ENCODE results near the gene NLRC5. TPM values are rescaled to one million over a fixed set of nuclear protein-coding genes. Genes with fewer than 3 reads are reported as not detected.
"Not testable (repeated sequence)": the region's sequence is repeated elsewhere in the genome, so short reads cannot be mapped to it uniquely, and the experiment has no call there.

NLRC5 gene
- polyA plus RNA-seq, 12 donors = 3.1 to 11.0 (median 4.8) TPM; not detected in 1

DNA sequence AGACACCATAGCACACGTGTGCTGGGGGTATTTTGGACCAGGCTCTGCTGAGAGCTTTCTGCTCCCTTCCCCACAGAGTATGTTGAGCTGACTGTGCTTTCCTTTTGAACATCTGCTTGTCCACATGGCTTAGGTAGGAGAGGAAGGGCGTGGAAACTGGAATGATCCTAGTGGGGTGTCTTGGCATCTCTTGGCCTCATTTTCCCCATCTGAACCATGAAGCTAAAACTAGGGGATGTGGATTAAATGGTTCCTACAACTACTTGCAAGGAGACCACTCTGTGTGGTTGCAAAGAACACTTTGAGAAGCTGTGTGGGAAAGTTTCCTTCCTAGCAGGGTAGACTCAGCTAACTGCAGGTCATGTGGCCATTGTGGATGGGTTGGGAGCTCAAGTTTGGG lies 6.7 kb upstream of the NLRC5 start:
- no peak for DNase-seq

DNA sequence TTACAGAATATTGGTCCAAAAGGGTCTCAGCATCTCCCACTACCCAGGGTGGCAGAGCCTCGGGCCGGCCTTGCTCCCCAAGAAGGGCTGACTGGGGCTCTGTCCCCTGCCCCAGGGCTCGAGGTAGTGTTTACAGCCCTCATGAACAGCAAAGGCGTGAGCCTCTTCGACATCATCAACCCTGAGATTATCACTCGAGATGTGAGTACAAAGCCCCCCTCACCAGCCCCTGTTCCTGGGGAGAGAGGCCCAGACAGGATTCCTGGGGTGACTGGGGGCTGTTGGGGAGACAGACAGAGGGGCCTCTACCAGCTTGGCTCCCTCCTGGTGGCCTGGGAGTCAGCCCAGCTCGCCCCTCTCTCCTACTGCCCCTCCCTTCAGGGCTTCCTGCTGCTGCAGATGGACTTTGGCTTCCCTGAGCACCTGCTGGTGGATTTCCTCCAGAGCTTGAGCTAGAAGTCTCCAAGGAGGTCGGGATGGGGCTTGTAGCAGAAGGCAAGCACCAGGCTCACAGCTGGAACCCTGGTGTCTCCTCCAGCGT lies 6.1 kb upstream of the NLRC5 start:
- no peak for DNase-seq

DNA sequence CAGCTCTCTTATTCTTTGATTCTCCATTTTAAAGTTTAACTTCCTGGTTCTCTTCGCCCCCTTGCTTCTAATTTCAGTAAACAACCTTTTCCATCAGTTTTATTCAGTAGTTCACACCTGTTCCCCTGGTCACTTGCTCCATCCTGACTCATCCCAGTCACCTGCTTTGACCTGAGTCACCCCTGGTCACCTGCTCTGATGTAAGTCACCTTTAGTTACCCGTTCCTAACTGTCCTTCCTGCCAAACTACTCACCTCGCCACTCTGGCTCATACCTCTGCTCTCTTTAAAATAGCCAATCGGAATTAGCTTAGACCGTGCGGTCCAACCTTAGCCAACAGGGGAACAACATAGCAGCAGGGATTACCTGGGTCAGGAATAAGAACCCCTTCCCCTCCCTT lies 4.7 kb upstream of the NLRC5 start:
- DNase-seq = no peak

DNA sequence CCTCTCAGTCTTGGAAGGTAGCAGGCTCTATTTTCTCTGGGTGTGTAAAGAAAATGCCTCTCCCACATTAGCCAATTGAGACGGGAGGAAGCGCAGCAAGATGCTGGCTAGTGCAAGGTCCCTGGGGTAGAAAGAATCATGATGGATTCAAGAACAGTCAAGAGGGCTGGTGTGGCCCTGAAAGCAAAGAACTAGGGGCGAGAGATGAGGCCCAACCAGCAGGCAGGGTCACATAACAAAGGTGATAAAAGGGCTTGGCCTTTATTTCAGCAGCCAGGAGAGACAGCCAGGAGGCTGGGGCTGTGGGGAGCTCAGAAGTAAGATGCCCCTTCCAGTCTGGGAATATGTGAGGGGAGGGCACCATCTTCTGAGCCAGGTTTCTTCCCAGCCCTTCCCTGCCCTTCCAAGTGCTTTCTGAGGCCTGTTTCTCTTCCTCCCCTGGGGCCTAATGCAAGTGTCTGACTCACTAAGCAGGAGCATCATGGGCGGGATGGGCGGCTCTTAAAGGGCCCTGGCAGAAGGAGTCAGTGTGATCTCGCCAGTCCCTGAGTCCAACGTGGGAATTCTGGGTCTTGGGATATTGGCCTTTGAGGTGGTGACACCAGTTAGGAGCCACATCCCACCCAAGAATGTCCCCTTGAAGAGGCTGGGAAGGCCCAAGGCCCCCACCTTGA lies 3.9 kb upstream of the NLRC5 start:
- no peak for DNase-seq

DNA sequence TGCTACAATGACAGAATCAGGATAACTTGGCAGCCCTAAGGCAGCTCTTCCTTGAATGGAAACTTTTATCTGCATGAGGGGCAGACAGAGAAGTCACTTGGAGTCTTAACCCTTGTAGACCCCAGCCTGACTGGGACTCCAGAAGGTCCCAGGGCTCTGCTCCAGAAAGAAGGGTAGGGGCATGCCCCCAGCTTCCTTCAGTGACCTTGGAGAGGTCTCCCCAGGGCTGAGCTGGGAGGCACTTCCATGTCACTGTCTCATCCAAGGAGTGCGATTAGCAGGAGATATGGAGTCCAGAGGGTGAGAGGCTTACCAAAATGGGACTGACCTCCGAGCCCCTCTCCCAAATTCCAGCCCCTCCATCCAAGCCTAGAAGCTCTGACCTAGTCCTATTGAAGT lies 3.4 kb upstream of the NLRC5 start:
- no peak for DNase-seq

DNA sequence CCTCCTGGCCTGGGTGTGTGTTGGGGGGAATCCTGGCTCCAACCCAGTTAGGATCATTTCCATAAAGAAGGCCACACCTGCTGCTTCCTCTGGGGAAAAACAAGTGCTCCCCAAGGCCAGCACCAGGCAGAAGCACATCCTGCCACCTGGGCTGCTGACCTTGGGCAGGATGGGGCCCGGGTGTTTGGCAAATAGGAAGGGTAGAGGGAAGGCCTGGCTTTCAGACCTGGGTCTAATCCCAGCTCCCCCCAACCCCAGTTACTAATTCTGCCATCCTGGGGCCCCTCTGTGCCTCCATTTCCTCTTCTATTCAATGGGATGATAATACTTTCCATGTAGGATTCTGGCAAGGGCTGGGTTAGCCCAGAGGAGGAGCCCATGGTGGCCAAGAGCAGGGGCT lies 3.0 kb upstream of the NLRC5 start:
- no peak for DNase-seq

DNA sequence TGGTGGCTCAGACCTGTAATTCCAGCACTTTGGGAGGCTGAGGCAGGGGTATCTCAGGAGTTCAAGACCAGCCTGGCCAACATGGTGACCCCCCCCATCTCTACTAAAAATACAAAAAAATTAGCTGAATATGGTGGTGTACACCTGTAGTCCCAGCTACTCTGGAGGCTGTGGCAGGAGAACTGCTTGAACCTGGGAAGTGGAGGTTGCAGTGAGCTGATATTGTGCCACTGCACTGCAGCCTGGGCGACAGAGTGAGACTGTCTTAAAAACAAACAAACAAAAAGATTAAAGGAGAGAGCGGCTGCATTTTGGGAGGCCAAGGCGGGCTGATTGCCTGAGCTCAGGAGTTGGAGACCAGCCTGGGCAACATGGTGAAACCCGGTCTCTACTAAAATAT lies 2.4 kb upstream of the NLRC5 start:
- not testable (repeated sequence) for DNase-seq

DNA sequence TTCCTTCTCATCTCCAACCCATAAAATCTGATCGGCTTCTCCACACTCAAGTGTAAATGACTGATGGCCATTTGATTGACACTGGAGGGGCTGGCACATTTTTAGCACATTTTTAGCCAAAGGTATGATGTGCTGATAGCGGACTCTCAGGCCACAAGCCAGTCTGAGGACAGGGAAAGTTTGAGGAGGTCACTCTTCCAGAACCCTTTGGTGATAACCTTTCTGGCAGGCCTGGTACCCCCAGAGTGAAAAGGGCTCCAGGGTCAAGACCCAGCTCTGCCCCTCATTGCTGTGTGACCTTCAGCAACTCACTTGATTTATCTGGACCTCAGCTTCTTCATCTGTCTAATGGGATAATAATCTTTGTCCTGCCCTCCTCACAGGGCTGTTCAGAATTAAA lies 1.7 kb upstream of the NLRC5 start:
- DNase-seq = no peak

DNA sequence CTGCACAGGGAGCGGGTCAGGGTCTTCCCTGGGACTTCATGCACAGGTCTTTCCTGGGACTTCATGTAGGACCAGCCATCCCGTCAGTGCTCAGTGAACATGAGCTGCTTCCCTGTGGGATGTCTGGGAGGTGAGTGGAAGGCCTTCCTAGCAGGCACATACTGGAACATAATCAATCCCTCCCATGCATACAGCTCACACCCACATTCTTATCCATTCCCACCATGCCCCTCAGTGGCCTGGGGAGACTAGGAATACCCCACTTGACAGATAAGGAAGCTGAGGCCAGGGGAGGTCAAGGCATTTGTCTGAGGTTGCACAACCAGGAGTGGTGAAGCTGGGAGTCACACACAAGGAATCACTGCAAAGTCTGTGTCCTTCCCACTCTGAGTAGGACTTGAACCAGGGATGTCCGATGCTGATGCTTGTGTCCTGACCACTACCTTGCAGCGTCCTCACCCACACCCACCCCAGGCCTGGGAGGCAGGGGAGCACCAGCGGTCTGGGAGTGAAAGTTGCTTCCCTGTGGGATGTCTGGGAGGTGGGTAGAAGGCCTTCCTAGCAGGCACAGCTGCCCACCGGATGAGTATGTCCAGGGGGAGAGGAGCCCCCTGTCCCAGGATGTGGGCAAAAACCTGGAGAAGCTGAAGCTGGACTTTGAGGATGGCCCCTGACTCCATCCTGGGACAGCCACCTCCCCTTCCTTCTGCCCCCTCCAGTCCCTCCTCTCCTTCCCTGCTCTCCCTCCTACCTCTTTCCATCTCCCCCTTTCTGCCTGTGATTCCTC lies 1.0 kb upstream of the NLRC5 start:
- DNase-seq = no peak

DNA sequence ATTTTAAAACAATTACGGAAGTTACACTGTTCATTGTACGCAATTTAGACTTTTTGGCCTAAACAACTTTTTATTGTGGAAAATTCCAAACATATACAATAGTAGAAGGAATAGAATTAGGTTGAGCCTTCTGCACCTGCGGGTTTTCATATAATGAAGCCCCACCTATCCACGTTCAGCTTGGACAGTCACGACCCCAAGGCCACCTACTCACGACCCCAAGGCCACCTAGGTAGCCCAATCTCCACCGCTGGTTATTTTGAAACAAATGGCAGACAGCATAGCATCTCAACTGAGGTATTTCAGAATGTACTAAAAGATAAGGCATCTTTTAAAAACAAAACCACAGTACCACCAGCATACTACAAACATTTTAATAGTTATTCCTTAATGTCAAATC lies 631 bp downstream of the NLRC5 start:
- no peak for DNase-seq

DNA sequence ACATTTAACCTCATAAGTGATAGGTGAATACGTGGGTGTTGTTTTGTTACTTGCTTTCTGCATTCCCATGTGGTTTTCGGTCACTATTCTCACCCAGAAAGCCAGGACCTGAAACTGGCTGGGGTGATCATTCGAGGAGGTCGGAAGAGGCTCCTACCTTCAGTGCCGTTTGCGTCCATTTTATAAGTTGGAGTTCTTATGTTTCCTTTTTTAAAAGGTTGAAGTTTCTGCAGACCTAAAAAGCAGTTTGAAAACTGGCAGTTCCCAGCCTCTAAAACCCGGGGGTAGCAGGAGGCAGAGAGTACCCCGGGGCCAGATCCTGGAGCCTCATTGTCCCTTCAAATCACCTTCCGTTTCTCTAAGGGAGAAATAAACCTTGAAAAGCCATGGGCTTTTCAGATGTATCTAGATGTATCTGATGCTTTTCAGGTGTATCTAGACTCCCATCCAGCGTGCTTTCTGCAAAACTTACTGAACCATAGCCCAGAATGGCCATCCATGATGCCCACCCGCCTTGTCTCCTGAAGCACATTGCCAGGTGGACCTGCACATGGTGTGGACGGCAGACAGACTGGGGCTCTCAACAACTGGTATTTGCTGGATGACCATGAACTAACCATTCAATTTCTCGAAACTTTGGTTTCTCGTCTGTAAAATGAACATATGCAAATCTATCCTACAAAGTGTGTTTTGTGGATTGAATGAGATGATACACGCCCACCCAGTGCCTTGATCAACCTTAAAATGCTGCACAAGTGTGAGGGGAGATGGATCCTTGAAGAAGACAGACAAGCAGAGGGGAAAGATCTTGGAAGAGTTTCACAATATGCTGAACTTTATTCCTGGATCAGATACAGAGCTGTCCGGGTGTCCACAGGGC lies 1.3 kb downstream of the NLRC5 start:
- no peak for DNase-seq

DNA sequence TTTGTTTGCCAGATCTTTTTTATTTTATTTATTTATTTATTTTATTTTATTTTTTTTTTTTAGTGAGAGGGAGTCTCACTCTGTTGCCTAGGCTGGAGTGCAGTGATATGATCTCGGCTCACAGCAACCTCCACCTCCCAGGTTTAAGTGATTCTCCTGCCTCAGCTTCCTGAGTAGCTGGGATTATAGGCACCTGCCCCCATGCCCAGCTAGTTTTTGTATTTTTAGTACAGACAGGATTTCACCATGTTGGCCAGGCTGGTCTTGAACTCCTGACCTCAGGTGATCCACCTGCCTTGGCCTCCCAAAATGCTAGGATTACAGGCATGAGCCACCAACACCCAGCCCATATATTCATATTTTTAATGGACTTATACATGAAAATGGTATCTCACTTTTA lies 3.1 kb downstream of the NLRC5 start:
- not testable (repeated sequence) for DNase-seq

DNA sequence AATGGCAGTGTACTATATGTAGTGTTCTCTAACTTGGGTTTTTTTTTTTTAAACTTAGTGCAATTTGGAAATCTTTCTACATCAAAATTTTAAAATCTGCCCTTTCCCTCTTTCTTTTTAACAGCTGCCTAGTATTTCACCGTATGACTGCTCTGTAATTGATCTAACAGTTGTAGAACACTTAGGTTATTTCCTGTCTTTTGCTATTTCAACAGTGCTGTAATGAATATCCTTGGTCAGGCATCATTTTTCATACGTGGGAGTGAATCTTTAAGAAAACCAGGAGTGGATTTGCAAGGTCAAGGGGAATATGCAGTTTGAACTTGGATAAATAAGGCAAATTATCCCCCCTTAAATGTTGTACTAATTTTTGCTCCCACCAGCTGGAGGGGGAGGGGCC lies 3.8 kb downstream of the NLRC5 start:
- no peak for DNase-seq

DNA sequence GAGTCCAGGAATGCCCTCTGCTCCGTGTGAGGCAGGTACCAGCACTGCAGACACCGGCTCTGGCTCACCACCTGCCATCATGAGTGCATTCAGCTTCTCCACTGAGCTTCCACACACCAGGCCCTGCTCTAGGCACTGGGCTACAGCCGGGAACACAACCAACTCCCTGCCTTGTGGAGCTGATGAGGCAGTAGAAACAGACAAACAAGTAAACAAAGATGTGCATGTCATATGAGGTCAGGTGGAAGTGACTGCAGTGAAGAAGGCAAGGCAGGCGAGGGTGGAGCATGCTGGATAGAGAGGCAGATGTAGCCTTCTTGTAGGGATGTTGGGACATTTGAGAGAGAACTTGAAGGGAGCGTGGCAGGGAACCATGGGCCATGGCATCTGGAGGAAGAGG lies 5.0 kb downstream of the NLRC5 start:
- DNase-seq = no peak

DNA sequence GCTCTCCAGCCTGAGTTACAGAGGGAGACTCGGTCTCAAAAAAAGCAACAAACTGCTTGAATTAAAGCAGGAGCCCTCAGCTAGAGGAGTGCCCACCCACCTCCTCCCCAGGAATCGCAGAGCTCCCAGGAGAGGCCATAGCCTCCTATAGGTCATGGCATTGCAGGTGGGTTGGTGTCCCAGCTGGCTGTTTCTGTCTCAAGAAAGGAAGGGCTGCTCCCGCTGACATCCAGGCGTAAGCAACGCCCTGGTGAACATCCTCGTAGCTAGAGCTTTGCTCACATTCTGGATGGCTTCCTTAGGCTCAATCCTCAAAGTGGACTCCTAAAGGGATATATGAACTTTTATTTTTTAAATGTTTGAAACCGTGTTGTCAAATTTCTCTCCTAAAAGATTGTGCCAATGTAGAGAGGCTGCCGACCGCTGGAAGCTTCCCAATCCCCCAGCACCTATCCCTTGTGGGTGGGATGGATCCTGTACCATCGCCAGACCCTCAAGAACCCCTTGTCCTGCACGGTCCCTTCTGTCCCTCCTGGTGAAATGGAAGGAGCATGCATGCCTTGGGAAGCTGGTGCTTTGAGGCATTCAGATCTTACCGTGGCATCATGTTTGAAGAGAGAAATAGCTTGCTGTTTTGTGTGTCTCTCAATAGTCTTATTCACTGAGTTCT lies 5.9 kb downstream of the NLRC5 start:
- no peak for DNase-seq

DNA sequence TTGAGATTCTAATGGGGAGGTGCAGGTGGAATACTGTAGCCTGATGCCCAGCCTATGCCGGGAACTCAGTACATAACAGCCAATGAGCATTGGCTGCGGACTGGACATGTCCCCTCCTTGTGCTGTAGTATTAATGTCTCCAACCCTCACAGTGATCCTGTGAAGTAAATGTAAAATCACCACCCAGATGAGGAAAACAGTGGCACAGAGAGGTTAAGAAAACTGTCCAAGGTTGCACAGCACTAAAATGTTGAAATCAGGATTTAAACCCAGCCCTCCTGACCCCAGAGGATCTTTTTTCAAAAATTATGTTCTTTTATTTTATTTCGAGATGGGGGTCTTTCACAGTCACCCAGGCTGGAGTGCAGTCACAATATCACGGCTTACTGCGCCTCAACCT lies 7.9 kb downstream of the NLRC5 start:
- no peak for DNase-seq

DNA sequence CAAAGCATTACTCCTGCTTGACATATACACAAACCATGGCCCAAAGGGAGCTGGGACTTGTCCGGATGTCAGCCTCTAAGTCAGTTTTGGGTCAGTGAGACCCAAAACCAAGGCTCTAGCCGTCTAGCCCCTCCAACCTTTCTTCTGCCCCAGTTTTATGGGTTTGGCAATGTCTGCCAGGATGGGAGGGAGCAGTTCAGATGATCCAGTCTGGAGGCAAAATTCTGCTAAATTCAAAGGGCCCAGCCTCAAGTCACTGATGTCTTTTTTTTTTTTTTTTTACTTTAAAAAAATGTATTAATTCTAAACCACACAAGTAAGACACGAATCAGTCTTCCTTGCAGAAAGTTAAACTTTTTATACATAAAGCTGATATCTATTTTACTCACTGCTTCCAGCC lies 8.6 kb downstream of the NLRC5 start:
- no peak for DNase-seq

DNA sequence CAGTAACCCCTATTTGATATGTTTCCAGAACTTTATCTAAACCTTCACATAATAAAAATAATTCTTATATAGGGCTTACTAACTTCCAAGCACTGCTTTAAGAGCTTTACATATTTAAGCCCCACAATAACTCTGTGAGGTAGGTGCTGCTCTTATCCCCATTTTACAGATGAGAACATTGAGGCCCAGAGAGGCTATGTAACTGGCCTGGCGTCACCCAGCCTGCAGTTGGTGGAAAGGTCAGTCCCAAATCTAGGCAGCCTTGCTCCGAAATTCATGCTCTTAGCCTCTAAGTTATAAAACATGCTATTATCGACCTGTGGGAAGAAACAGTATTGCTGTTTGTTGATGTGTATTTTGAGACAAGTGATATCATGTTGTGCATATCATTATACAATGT lies 9.0 kb downstream of the NLRC5 start:
- DNase-seq = no peak

DNA sequence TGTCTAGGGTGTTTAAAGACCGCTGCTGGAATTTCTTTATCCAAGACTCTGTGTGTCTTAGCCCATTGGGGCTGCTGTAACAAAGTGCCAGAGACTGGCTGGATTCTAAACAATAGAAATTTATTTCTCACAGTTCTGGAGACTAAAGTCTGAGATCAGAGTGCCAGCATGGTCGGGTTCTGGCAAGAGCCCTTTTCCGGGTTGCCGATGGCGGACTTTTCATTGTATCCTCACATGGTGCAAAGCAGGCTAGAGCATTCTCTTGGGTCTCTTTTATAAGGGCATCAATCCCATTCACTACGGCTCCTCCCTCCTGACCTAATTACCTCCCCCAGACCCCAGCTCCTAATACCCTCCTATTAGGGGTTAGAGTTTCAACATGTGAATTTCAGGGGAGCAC lies 9.5 kb downstream of the NLRC5 start:
- DNase-seq = no peak

DNA sequence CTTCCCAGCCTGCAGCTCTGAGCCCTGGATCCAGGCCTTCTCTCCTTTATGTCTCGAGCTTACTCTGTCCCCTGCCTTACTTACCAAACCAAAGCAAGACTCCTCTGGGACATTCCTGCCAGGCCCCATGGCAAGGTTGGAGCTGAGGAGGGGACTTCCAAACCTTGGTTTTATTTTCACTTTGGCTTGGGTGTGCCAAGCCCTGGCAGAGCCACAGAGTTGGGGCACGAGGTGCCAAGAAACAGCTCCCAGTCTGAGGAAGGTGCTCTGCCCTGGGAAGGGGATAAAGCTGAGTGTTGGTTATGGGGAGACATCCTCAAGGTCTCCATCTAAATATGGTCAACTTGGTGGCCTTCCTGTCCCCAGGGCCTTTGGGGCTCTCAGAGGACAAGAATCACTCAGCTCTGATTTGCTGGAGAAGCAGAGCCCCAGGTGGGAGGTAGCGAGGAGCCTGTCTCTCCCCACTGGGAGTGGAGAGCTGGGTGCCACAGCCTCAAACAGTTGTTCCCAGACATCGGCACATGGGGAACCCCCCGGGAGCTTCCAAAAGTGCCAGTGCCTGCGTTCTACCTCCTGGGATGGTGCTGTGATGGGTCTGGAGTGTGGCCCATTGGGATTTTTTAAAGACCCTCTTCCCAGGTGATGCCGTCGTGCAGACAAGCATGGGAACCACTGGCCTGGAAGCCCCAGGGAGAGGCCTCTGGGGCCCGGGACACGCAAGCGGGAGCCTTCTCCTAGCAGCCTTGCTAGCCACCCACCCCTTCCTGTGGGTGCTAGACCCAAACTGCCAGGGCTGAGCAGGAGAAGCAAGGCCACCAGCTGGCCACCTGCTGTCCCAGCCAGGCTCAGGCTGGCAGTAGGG lies 10.3 kb downstream of the NLRC5 start:
- DNase-seq = no peak

Measured in muscle of arm (tissue), 12 donors.